DND-41 (cell line): Measurements from ENCODE around the gene PRPSAP2.

Experiments
- EZH2 ChIP-seq: IDR thresholded peaks from 3 replicates; pipeline ENCODE4 v1.6.1; 2012; ENCODE audit warnings: borderline replicate concordance, low read depth, mild to moderate bottlenecking, moderate library complexity, low read length, inconsistent platforms; ENCODE audit not compliant: severe bottlenecking
- TF ChIP-seq, protein P1 (sequence below): IDR thresholded peaks from 2 replicates; pipeline ENCODE4 v1.5.1; 2012; ENCODE audit warnings: borderline replicate concordance, low read length, moderate library complexity, mild to moderate bottlenecking; ENCODE audit not compliant: poor library complexity, severe bottlenecking; ENCODE audit errors: extremely low read depth

DNA sequence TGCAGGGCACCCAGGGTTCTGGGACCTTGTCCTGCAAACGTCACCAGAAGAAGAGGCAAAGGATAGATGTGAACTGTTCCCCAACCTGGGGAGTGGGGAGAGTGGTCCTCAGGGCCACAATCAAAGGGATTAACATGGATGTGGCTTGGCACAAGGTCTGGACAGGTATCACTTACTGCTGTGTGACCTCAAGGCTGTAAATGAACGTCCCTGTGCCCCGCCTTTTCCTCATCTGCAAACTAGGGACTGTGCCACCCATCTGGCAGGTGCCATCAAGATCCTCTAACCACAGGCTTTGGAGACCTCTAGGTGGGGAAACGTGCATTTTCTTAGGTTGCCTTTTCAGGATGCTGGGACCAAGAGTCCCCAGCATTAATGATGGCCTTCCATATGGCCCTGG is 119.1 kb downstream of the PRPSAP2 start:
- TF ChIP-seq, protein P1, sequence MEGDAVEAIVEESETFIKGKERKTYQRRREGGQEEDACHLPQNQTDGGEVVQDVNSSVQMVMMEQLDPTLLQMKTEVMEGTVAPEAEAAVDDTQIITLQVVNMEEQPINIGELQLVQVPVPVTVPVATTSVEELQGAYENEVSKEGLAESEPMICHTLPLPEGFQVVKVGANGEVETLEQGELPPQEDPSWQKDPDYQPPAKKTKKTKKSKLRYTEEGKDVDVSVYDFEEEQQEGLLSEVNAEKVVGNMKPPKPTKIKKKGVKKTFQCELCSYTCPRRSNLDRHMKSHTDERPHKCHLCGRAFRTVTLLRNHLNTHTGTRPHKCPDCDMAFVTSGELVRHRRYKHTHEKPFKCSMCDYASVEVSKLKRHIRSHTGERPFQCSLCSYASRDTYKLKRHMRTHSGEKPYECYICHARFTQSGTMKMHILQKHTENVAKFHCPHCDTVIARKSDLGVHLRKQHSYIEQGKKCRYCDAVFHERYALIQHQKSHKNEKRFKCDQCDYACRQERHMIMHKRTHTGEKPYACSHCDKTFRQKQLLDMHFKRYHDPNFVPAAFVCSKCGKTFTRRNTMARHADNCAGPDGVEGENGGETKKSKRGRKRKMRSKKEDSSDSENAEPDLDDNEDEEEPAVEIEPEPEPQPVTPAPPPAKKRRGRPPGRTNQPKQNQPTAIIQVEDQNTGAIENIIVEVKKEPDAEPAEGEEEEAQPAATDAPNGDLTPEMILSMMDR, result no peak
- TF ChIP-seq EZH2, result no peak
